Measurements from ENCODE around the gene SLC4A5. TPM values are rescaled to one million over a fixed set of nuclear protein-coding genes. Genes with fewer than 3 reads are reported as not detected.
A peak's percentile ranks its signal among the peaks of the same experiment; 100 is the strongest.

The SLC4A5 gene
- total RNA-seq, 1 experiment from 2014 or later, result 0.36 TPM

DNA sequence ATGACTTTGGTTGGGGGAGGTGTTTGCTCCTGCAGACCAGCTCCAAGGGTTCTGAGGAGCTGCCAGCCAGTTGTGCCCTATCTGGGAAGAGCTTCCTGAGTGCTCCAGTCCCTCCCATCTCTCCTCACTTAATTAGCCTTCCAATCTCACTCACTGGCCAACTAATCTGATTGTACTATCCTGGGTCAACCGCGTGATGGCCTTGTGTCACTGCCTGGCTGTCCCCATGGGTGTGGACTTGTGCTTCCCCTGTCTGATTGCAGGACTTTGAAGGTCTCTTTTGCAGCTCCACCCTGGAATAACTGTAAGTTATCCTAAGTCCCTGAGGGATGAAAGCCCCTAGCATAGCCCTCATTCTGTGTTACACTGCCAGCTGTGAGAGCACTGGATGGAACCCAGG, 65.0 kb downstream of the SLC4A5 start:
- DNase-seq (ENCODE audit: low spot score), result no peak

DNA sequence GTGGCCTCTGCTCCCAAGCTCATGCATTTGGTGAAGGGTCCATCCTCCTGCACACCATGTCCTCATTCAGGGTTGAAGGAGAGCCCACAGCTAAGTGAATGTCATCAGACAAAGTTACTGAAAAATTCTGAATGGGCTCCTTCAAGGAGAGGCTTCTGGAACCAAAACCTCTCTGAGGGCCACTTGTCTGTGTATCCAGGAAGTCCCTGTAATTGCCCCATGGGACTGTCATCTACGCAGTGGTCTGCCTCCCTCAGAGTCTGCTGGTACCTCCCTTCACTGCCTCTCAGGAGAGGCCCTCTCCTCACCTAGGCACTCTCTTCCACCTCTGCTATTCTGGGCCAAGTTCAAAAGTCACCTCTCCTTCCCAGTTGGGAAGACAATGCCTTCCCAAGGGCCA, 68.0 kb downstream of the SLC4A5 start:
- no peak for DNase-seq (ENCODE audit: low spot score)

DNA sequence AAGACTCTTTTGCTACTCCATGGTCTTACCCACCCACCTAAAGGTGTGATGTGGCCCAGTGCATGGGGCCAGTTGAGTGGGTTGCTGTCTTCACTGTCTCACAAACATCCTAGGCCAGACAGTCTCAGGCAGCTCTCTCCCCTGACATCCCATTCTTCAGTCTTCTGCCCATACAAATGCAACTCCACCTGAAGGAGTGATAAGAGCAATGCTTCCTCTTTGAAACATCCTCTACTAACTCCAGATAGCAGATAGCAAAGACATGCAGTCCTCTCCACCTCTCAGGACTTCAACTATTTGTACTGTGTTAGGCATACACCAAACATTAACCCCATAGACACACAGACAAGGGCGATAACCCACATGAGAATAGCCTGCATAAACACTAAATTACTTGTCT, 73.5 kb downstream of the SLC4A5 start:
- no peak for DNase-seq (ENCODE audit: low spot score)

DNA sequence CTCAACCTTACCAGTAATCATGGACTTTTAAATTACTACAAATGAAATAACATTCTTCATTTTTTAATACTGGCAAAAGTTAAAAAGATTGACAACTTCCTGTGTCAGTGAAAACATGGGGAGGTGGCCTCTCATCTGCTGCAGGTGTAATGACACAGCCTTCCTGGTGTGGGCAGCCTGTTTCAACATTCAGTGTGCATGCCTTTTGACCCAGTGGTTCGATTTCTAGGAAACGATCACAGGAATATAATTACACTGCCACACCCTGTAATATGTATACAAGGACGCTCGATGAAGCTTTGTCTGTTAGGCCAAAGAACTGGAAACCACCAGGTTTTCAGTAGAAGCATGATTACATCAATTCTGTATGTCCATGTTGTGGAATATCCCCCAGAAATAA, 76.1 kb downstream of the SLC4A5 start:
- DNase-seq (ENCODE audit: low spot score), result peak; percentile 63

DNA sequence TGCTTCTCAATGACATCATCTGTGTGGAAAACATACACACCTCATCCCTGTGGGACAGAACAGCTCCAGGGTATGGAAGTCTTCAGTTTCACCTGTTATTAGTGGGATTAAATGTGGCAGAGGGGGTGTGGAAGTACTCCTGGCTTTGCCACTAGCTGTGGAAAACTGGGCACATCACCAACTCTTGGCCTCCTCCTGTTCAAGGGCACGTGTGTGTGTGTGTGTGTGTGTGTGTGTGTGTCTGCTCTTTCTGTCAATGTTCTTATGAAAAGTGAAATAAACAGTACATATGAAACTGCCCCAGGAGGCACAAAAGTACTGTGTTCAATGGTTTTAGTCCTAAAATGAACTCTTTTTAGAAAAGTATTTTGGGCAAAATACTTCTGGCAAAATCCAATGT, 78.9 kb downstream of the SLC4A5 start:
- DNase-seq (ENCODE audit: low spot score), result no peak

DNA sequence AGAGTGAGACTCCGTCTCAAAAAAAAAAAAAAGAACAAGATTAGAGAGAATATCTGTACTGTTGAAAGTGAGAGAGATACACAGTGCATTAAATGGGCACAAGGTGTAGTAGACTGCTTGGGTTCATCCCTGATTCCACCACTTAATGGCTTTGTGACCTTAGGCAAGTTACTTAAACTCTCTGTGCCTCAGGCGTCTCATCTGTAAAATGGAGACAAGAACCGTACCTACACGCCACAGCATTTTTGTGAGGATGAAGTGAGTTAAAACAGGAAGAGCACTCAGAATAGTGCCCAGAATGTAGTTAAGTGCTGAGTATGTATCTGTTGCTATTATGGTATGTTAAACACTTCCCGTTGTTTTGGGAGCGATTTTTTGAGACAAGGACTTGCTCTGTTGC, 80.5 kb downstream of the SLC4A5 start:
- no peak for DNase-seq (ENCODE audit: low spot score)

DNA sequence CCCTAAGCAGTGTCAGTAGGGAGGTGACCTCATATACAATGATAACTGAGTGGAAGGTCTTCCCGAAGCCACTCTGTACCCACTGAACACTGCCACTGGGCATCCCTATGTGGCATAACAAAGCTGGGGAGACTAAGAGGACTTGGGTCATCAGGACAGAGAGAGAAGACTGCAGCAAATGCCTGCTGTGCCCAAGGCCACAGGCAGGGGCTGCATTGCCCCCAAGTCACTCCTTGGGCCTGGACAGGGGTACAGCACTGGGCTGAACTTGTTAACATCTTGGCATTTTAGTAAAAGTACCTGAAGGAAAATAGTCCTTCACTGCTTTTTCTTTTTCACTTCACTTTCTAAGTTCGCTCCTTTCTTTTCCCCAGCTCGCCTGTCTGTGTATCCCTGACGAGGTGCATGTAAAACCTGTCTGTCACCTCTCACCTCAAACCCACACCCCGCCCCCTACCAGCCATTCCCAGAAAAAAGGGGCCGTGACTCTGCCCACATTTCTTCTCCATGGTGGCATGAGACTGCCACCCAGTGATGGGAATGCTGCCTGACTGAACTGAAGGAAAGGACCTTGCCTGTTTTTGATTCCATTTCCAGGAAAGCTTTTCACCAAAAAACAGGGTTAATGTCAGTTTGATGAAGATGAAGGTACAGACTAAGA, 81.9 kb downstream of the SLC4A5 start:
- DNase-seq (ENCODE audit: low spot score), result peak; percentile 86

DNA sequence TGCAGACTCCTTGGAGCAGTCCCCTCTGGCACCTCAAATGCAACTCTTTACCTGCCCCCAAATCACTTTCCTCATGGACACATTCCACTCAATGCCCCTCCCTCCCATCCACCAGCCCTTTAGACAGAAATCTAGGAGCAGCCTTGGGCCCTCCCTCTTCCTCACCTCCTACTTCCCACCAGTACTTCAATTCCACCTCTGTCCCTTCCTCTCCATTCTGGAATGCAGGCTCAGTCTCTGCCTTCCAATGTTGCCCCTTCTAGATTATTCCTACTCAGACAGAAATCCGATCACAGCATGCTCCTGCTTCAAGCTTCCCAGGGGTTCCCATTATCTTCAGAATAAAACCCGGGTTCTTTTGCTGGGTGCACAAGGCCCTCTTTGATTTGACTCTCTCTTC, 82.7 kb downstream of the SLC4A5 start:
- DNase-seq (ENCODE audit: low spot score), result no peak

DNA sequence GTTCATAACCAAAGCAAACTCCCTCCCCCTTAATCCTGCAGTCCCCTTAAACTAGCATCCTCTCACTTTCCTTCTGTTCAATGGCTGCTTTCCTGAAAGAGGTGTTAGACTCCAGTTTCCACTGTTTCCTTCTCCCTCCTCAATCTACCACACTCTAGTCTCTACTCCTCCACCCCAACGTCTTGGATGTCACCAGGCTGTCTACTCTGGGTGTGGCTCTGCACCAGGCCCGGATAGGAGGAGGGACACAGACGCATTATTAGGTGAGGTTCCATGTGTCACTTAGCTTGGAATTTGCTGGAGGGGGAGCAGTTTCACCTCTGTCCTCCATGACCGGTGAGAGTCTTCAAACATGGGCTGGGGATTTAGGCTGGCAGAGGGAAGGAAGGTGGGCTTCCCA, 83.5 kb downstream of the SLC4A5 start:
- DNase-seq (ENCODE audit: low spot score), result no peak

DNA sequence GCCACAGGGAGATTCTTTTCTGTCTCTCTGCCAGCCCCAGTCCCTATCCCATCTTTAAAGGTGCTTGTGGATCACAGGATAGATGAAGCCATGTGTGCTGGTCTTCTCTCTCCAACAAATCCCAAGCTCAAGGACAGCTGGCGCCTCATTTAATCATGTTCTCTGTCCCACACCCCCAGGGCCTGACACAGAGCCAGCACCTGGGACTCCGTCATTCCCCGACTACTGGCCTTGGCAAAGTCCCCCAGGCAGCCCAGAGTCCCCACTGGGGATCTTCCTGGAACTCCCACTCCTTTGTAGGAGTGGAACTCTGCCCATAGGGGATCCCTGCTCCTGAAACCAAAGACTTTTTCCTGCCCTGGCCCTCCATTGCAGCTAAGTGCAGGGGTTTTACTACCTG, 84.0 kb downstream of the SLC4A5 start:
- DNase-seq (ENCODE audit: low spot score), result no peak

DNA sequence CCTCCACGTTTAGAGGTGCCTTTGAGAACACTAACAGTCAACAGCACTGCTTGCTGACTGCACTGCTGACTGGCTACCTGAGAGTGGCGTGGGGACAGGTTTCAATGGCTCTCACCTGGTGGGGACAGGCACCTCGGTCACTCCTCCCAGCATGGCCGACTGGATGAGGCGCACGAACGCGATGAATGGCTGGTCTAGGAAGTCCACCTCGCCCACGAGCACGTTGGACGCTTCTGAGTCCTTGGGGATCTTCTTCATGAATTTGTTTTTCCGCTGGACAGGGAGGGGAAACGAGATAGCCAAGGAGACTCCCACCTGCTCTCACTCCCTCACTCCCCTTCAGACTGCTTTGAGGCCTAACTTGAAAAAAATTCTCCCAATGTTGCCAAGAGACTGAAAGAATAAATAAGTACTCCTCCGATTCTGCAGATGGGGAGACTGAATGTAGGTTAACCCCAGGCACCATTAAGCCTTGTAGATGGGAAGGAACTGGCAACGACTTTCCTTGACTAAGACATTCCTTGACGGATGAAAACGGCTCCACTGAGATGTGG, 87.5 kb downstream of the SLC4A5 start:
- DNase-seq (ENCODE audit: low spot score), result no peak

DNA sequence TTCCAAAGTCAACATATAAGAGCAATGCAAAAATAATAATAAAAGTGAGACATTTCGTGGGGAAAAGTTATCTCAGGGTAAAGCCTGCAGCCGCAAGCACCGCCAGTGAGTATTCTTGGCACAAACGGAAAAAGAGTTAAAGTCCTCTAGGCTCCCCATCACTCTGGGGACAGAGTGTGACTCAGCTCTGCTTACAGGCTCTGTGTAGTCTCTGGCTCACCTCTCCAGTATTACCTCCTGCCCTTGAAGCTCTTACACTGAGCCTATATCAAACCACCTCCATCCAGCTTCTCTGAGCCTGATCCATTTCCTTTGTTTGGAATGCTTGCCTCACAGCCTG, 89.3 kb downstream of the SLC4A5 start:
- no peak for DNase-seq (ENCODE audit: low spot score)

DNA sequence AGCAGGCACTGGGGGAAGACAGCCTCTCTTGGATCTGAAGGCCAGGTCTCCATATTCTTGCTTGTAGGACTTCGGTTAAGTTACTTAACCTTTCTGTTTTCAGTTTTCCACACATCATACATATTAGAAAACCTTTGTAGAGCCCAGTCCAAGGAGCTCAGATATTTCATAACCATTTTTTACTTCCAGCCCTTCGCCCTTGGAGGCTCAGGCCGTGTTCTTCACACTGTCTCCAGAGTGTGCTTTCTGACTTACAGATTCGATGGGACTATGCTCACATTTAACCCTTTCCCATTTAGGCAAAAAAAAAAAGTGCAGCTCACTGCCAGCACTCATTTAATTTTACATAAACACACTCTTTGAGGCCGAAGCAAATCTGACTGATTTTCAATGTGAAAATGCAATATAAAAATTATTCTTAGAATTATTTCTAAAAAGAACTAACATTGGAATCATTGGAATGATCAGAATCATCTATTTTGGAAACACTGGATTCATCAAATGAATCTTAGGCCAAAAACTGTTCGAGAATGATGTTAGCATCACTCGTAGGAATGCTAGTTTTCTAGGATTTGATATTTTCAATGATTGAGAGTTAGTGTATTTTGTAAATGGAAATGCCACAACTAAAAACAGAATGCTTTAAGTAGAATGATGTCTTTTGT, 89.8 kb downstream of the SLC4A5 start:
- no peak for DNase-seq (ENCODE audit: low spot score)

DNA sequence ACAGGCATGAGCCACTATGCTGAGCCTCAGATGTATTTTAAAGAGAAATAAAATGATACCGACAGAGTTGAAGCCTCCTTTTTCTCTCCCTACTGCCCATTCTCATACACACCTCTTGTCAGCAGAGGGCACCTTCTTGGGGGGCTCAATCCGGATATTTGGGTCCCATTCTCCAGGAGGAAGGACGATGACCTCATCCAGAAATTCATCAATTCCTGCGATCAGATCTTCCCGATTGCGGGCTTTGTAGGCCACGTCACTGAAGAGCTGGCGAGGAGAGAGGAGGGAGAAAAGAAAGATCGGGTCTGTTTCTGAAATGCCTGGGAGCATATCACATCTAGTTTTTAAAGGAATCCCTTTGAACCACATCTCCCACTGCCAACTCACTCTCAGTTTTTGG, 90.4 kb downstream of the SLC4A5 start:
- DNase-seq (ENCODE audit: low spot score), result no peak

DNA sequence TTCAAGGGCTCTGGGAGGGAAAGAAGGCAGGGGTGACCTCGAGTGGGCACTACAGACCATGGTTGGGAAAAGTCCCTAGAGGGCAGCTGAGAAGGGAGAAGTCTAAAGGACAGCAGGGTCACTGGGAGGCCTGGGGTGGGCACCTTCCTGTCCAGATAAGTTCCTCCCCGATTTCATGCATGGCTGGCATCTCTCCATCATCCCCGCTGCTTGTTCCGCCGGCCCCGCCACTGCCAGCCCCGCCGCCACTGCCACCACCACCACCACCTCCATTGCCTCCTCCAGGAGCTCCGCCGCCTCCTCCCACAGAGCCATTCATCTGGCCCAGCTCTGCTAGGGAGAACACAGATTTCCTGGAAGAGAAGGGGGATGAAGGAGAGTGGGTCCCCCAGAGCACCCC, 91.2 kb downstream of the SLC4A5 start:
- DNase-seq (ENCODE audit: low spot score), result no peak

DNA sequence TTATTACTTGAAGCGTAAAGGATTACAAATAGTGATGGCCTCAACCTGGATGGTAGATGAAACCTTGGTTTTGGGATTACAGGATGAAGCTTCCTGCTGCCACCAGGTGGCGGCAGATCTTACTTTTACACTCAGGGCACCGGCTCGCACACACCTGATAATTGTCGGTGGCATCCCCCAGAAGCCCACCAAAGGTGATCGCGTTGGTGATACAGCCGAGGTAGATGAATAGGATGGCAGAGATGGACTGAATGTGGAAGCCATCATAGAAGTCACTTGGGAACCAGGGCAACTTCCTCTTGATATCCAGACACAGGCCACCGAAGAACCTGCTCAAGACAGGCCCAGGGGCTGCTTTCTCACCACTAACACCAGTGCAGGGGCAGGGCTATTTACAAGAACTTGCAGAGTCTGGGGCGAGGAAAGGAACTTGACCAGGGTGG, 93.0 kb downstream of the SLC4A5 start:
- peak; percentile 51 for DNase-seq (ENCODE audit: low spot score)

DNA sequence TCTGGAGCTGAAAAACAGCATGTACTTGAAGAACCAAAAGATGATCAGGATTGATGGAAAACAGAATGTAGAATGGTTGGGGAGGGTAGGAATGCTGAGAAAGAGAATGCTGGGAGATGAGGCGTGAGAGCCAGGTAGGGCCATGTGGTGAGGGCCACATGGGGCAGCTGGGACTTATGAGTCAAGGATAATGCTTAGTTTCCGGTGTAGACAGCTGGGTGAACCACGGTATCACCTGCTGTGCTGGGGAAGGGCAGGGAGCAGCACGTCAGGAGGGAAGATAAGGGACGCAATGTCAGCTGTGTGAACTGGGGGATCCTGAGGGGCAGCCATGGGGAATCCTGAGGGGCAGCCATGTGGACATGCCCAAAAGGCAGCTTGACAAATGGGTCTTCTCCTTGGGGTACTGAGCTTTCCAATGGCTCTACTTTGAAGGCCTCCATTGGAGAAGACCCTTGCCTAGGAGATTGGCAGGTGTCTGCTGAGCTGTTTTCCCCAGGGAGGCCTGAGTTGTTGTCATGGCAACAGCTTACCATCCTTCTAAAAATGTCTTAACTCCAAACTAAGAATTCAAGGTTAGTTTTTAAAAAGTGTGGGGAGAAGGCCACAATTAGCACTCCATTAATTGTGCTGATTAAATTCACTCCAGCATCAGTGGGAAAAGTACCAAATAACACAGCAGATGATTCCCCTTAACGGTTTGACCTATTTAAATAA, 93.7 kb downstream of the SLC4A5 start:
- no peak for DNase-seq (ENCODE audit: low spot score)

DNA sequence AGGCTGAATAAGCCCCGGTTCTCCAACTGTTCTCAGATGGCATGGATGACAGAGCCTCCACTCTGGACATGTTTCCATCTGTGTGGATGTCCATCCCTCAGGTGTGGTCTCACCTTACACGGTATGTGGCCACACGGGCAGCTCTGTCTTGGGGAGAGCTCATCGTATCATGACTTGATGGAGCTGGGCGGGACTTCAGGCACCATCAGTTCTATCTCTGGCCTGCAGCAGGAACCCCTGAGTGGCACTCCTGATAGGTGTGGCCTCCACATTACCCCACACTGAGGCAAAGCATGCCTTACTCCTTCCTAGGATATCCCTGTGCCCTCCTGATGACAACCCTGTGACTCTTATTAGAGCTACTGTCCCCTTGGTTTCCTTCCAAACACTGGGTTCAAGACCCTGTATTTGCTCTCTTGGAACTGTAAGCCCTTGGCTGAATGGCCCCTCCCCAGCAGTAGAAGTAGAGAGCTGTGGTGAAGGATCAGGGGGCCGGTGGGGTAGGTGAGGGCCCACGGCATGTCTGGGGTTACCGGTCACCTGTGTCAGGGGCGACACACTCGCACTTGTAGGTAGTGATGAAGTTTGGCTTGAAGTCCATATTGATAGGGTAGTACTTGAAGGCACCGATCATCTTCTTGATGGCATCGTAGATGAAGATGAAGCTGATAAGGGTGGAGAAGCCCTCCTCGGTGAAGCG, 96.6 kb downstream of the SLC4A5 start:
- no peak for DNase-seq (ENCODE audit: low spot score)

DNA sequence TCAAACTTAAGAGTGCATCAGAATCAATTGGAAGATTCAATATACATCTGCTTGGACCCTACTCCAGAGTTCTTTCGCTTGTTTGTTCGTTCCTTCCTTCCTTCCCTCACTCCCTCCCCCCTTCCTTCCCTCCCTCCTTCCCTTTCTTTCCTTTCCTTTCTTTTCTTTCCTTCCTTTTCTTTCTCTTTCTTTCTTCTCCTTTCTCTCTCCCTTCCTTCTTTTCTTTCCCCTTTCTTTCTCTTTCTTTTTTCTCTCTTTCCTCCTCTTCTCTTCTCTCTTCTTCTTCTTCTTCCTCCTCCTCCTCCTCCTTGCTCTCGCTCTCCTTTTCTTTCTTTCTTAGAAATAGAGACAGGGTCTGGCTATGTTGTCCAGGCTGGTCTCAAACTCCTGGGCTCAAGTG, 98.9 kb downstream of the SLC4A5 start:
- DNase-seq (ENCODE audit: low spot score), result no peak

DNA sequence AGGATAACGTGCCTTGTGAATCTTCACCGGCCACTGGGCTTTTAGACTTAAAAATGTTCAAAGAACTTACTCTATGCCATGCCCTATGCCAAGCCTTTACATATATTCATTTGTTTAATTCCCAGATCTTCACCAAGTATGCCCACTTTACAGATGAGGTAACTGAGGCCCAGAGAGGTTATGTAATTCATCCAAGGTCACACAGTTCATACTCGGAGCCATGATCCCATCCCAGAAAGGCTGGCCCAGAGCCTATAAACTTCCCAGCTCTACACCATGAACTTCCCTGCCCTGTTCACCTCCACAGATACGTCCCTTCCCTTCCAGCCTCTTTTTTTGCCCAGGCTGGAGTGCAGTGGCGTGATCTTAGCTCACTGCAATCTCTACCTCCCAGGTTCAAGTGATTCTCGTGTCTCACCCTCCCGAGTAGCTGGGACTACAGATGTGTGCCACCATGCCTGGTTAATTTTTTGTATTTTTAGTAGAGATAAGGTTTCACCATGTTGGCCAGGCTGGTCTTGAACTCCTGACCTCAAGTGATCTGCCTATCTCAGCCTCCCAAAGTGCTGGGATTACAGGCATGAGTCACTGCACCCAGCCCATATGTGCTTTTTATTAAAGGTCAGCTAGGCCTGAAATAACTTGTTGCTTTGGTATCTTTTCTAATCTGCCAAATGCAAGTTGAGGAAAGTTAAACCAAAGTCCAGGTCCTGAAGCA, 100.7 kb downstream of the SLC4A5 start:
- DNase-seq (ENCODE audit: low spot score), result no peak

DNA sequence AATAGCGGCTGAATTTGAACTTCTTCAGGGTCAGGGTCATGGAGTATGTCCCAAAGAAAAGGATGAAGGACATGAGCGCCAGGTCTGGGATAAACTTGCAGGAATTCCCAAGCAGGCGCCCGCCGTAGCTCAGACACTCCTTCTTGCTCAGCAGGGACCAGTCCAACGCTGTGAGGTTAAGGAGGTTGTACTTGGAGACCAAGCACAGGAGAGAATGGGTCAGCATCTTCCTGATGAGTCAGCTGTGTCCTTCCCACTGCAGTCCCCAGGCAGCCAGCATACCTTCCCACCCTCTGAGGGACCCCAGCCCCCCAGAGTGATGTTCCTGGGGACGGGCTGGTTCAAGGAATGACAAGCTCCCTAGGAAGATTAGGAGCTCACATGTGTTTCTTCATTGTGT, 103.9 kb downstream of the SLC4A5 start:
- DNase-seq (ENCODE audit: low spot score), result no peak

DNA sequence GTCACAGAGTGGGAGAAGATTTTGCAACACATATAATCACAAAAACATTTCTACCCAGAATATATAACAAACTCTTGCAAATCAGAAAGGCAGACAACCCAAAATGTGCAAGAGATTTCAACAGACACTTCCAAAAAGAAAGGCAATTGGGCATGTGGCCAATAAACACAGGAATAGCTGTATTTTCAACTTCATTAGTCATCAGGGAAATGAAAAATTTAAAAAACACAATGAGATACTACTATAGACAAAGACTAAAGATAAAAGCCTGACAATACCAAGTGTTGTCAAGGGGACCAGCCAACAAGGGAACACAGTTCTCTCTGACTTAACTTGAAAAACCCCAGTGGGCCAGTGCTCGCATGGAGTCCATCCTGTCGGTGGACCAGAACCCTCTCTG, 104.3 kb downstream of the SLC4A5 start:
- no peak for DNase-seq (ENCODE audit: low spot score)
